Omental fat pad (tissue), 4 donors: Measurements from ENCODE around the gene MAGI1. TPM values are rescaled to one million over a fixed set of nuclear protein-coding genes. Genes with fewer than 3 reads are reported as not detected.

Experiments used
- ATAC-seq: fragments of 150-250 bp; one replicate; pipeline ENCODE4 v1.9.1; 2016; ENCODE audit warnings: mild to moderate bottlenecking, moderate library complexity; ENCODE audit not compliant: low FRiP score
- DNase-seq: peaks from one replicate; pipeline ENCODE4 v3.0.0-alpha.2; 2019; ENCODE audit warnings: low spot score
- total RNA-seq, 4 donors: library from RNA; depleted of rRNA; stranded (reverse); fragments of >200 nt; gene quantifications; one replicate each; pipeline ENCODE4 v1.1.0, GENCODE V29; 2016
- TF ChIP-seq, protein P1 (sequence below), 3 donors: fragments of 450-650 bp; IDR thresholded peaks; one replicate each; pipeline ENCODE4 v1.5.1; 2016 to 2017; ENCODE audit warnings: antibody characterized with exemption in 3 of 3, mild to moderate bottlenecking in 3 of 3, moderate library complexity in 2 of 3

The MAGI1 gene
- total RNA-seq, 4 donors from 2014 or later: 22.9 to 38.8 (median 34.3) TPM

DNA sequence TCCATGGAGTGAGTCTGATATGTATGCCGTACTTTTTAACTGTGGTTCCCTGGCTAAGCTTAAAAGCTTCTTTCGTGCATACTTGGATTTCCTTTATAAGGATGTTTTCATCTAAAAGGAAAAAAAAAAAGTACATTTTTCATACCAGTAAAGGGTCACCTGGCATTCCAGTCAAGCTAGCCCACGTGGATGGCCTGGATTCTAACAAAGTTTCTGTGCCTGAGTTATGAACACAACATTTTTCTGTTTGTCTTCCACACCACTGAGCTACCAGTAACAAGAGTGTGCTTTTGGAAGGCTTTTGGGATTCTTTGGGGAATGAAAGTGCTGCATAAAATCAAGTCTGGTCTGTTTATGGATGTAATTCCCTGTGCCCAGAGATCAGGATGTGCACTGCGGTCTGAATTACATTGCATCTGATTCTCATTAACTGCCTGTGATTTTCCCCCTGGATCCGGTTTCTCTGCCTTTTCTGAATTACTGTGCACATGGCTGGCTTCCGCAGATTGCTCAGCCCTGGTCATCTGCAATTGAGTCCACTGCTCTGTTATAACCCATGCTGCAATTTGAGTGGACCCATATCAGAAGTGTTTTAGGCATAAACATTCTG is 38.2 kb upstream of the MAGI1 start:
- TF ChIP-seq, protein P1, sequence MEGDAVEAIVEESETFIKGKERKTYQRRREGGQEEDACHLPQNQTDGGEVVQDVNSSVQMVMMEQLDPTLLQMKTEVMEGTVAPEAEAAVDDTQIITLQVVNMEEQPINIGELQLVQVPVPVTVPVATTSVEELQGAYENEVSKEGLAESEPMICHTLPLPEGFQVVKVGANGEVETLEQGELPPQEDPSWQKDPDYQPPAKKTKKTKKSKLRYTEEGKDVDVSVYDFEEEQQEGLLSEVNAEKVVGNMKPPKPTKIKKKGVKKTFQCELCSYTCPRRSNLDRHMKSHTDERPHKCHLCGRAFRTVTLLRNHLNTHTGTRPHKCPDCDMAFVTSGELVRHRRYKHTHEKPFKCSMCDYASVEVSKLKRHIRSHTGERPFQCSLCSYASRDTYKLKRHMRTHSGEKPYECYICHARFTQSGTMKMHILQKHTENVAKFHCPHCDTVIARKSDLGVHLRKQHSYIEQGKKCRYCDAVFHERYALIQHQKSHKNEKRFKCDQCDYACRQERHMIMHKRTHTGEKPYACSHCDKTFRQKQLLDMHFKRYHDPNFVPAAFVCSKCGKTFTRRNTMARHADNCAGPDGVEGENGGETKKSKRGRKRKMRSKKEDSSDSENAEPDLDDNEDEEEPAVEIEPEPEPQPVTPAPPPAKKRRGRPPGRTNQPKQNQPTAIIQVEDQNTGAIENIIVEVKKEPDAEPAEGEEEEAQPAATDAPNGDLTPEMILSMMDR (IDR thresholded peaks at IDR 0.05): no peak
- DNase-seq (no peak), ATAC-seq (no peak)

DNA sequence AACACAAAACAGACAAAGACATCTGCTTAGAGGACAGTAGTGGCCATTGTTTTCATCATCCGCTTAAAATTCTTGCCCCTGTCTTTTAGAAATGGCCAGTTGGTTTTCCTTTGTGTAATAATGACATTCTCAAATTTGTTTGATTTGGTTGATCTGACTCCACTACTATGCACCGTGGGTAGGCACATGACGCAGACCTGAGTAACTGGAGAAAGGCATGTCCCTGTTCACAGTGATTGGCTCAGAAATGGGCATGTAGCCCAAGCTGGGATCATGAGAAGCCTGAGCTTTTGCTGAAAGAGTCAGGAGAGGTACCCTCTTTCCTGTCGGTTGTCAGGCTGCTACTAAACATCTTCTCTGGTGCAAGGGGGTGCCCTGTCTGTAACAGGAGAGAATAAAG is 36.6 kb upstream of the MAGI1 start:
- no peak for DNase-seq
- TF ChIP-seq, protein P1 (IDR thresholded peaks at IDR 0.05): no peak
- ATAC-seq: no peak

DNA sequence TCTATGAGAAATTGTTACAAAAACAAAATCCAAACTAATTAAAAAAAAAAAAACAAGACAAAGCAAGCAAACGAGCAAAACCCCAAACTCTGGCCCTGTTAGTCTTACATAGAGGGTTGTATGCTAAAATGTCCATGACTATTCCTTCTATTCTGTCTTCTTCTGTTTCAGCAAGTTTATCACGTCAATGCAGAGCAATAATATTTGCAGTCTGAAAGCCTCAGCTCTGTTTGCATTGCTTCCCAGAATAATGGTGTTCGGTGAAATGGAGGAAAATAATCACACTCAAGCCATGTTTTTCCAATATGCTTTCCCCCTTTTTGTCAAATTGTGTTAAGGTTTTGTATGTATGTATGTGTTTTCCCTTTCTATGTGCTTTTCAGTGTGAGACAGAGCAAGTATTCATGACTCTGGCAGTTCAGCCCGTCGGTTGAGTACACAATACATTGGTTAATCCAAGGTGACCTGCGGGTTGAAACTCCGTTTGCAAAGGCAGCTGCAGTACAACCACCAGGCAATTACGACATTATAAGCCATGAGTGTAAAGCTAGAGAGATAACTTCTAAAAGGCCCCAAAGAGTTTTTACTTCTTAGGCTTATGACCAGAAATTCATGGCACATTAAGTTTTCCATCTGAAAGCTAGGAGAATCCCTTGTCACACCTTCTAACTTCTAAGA is 34.9 kb upstream of the MAGI1 start:
- TF ChIP-seq, protein P1 (IDR thresholded peaks at IDR 0.05): no peak
- DNase-seq: no peak
- ATAC-seq: no peak

DNA sequence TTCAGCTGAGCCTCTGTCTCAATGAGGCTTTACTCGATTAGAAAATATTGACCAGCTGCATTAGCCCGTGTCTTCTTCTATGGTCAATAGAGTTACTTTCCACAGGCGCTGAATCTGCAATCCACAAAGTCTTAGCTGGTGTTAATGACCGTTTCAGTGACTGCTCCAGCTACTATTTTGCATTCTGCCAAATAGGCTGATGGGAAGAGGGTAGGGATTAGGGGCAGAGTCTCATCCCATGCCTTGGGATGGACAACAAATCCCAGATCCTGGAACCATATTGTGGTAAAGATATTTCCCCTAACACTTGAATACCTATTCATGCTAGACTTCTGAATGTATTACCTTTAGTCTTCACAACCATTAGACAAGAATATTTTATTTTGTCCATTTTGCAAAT is 29.5 kb upstream of the MAGI1 start:
- TF ChIP-seq, protein P1 (IDR thresholded peaks at IDR 0.05): no peak
- ATAC-seq (no peak), DNase-seq (no peak)

DNA sequence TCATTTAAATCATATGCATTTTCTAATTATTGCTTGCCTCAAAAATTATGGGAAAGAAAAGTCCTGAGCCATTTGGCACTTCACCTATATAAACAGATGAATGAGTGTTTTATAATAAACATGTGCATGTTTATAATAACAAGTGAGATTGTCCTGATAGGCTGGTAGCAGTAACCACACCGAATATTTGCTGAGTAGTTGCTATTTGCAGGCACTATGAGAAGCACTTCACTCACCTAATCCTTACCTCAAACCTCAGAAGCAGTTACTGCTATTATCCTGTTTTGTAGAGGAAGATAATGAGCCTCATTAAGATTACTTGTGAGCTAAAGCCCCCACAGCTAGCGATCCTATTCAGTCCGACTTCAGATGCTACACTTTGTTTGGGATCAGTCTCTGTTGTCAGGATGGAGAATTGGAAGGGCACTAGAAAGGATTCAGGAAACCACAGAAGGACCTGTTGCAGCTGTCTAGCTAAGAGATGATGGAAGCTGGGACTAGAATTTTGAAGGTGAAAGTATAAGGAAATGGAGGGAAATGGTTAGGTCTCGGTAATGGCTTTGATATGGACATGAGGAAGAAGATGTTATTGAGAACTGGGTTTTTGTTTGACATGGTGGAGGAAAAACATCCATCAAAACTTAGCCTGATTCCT is 28.4 kb upstream of the MAGI1 start:
- no peak for DNase-seq
- TF ChIP-seq, protein P1 (IDR thresholded peaks at IDR 0.05): no peak
- no peak for ATAC-seq

DNA sequence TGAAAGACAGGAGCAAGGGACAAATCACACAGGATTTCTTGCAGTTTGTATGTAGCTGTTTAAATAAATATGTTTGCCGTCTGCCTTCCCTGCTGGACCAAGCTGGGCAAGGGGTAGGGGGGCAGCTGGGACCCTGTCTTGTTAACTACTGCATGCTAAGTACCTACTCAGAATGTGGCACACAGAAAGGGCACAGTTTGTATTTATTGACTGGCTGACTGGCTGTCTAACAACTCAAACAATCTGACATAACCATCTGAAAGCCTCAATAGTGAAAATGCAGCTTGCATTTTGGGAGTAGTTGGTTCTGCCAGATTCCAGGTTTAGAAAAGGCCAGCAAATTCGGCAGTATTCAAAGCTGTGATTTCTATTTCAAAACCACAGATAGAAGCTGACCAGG is 16.6 kb upstream of the MAGI1 start:
- DNase-seq (no peak), ATAC-seq (no peak)
- TF ChIP-seq, protein P1 (IDR thresholded peaks at IDR 0.05): no peak
